Liver (tissue), 3 donors: Measurements from ENCODE around the gene ITGA7.

Experiments
- EGR1 ChIP-seq, 2 donors: IDR thresholded peaks; 2 replicates each; pipeline ENCODE4 v1.6.1; 2016 to 2018; ENCODE audit warnings: antibody characterized with exemption in 2 of 2, low read depth in 2 of 2
- FOXA2 ChIP-seq: IDR thresholded peaks from 2 replicates; pipeline ENCODE4 v1.6.1; 2016; ENCODE audit warnings: antibody characterized with exemption
- YY1 ChIP-seq: IDR thresholded peaks from 2 replicates; pipeline ENCODE4 v1.6.1; 2016; ENCODE audit warnings: antibody characterized with exemption, mild to moderate bottlenecking
- TF ChIP-seq, protein P1 (sequence below): fragments of 150-350 bp; IDR thresholded peaks from 2 replicates; pipeline ENCODE4 v1.5.1; 2017; ENCODE audit warnings: improper control_type of control experiment, low read depth, low read length; ENCODE audit not compliant: missing input control
- TF ChIP-seq, protein P2 (sequence below): IDR thresholded peaks from 2 replicates; pipeline ENCODE4 v1.6.1; 2016; ENCODE audit warnings: antibody characterized with exemption
- TF ChIP-seq, protein P3 (sequence below): IDR thresholded peaks from 2 replicates; pipeline ENCODE4 v1.6.1; 2016; ENCODE audit warnings: antibody characterized with exemption, mild to moderate bottlenecking
- donor health status: healthy.
- donor health status: healthy.

DNA sequence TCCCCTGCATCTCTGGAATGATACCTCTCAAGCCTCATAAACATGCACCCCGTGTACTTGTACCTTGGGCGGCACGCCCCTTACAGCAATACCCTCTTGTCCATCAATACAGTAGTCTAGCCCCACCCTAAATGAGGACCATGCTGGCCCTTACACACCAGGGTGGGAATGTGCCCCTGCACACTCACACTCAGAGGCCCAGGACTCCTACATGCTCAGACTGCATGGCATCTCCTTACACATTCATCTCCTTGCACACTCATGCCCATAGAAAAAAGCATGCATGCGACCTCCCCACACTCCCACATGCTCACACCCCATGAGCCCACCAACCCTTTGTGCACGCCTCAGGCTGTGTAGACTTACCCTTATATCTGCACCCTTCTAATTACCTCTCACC, 22.0 kb downstream of the ITGA7 start:
- TF ChIP-seq, protein P1, sequence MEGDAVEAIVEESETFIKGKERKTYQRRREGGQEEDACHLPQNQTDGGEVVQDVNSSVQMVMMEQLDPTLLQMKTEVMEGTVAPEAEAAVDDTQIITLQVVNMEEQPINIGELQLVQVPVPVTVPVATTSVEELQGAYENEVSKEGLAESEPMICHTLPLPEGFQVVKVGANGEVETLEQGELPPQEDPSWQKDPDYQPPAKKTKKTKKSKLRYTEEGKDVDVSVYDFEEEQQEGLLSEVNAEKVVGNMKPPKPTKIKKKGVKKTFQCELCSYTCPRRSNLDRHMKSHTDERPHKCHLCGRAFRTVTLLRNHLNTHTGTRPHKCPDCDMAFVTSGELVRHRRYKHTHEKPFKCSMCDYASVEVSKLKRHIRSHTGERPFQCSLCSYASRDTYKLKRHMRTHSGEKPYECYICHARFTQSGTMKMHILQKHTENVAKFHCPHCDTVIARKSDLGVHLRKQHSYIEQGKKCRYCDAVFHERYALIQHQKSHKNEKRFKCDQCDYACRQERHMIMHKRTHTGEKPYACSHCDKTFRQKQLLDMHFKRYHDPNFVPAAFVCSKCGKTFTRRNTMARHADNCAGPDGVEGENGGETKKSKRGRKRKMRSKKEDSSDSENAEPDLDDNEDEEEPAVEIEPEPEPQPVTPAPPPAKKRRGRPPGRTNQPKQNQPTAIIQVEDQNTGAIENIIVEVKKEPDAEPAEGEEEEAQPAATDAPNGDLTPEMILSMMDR: no peak
- no peak for TF ChIP-seq EGR1 (IDR thresholded peaks at IDR 0.05; ENCODE audit: low read depth in 2 of 2)
- no peak for TF ChIP-seq FOXA2
- TF ChIP-seq, protein P2, sequence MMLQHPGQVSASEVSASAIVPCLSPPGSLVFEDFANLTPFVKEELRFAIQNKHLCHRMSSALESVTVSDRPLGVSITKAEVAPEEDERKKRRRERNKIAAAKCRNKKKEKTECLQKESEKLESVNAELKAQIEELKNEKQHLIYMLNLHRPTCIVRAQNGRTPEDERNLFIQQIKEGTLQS: no peak
- TF ChIP-seq YY1: no peak
- TF ChIP-seq, protein P3, sequence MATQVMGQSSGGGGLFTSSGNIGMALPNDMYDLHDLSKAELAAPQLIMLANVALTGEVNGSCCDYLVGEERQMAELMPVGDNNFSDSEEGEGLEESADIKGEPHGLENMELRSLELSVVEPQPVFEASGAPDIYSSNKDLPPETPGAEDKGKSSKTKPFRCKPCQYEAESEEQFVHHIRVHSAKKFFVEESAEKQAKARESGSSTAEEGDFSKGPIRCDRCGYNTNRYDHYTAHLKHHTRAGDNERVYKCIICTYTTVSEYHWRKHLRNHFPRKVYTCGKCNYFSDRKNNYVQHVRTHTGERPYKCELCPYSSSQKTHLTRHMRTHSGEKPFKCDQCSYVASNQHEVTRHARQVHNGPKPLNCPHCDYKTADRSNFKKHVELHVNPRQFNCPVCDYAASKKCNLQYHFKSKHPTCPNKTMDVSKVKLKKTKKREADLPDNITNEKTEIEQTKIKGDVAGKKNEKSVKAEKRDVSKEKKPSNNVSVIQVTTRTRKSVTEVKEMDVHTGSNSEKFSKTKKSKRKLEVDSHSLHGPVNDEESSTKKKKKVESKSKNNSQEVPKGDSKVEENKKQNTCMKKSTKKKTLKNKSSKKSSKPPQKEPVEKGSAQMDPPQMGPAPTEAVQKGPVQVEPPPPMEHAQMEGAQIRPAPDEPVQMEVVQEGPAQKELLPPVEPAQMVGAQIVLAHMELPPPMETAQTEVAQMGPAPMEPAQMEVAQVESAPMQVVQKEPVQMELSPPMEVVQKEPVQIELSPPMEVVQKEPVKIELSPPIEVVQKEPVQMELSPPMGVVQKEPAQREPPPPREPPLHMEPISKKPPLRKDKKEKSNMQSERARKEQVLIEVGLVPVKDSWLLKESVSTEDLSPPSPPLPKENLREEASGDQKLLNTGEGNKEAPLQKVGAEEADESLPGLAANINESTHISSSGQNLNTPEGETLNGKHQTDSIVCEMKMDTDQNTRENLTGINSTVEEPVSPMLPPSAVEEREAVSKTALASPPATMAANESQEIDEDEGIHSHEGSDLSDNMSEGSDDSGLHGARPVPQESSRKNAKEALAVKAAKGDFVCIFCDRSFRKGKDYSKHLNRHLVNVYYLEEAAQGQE: no peak
